Non-pigmented ciliary epithelial cell (primary cell): Measurements from ENCODE around the gene PPP1R9B.

Experiments used
- DNase-seq: peaks from one replicate; pipeline ENCODE4 v3.0.0-alpha.2; 2010; ENCODE audit warnings: low read depth

PPP1R9B gene

GRCh38 chr17:50122945-50123344, 27.5 kb downstream of the PPP1R9B start:
- no peak for DNase-seq

- DNase-seq: no peak
Measured at GRCh38 chr17:50120475-50121253, 29.8 kb downstream of the PPP1R9B start.

GRCh38 chr17:50118828-50119218, 31.7 kb downstream of the PPP1R9B start:
- DNase-seq: no peak

GRCh38 chr17:50118076-50118827, 32.2 kb downstream of the PPP1R9B start:
- DNase-seq: no peak

GRCh38 chr17:50117202-50118051, 33.0 kb downstream of the PPP1R9B start:
- no peak for DNase-seq

GRCh38 chr17:50115756-50116155, 34.7 kb downstream of the PPP1R9B start:
- DNase-seq: no peak

GRCh38 chr17:50114849-50115357, 35.6 kb downstream of the PPP1R9B start:
- DNase-seq: no peak

- no peak for DNase-seq
Measured at GRCh38 chr17:50114401-50114800, 36.1 kb downstream of the PPP1R9B start.

- DNase-seq: no peak
Measured at GRCh38 chr17:50113624-50114320, 36.7 kb downstream of the PPP1R9B start.

- DNase-seq: no peak
Measured at GRCh38 chr17:50112694-50113093, 37.8 kb downstream of the PPP1R9B start.

- DNase-seq: no peak
Measured at GRCh38 chr17:50111673-50112655, 38.5 kb downstream of the PPP1R9B start.

GRCh38 chr17:50110591-50111349, 39.7 kb downstream of the PPP1R9B start:
- DNase-seq: no peak

GRCh38 chr17:50109785-50110184, 40.7 kb downstream of the PPP1R9B start:
- no peak for DNase-seq

- DNase-seq: no peak
Measured at GRCh38 chr17:50109207-50109606, 41.3 kb downstream of the PPP1R9B start.

- DNase-seq: no peak
Measured at GRCh38 chr17:50108556-50108955, 41.9 kb downstream of the PPP1R9B start.

GRCh38 chr17:50107790-50108414, 42.6 kb downstream of the PPP1R9B start:
- DNase-seq: no peak

- DNase-seq: no peak
Measured at GRCh38 chr17:50106393-50107131, 43.9 kb downstream of the PPP1R9B start.

GRCh38 chr17:50105811-50106210, 44.7 kb downstream of the PPP1R9B start:
- DNase-seq: no peak
